ENCODE measurements around the gene HLA-DPA1. TPM values are rescaled to one million over a fixed set of nuclear protein-coding genes. Genes with fewer than 3 reads are reported as not detected.

Gene HLA-DPA1
- total RNA-seq, 2 donors from 2014 or later = 141 to 148 TPM

GRCh38 chr6:33088931-33089620, 15.6 kb upstream of the HLA-DPA1 start:
- no peak overlapping the region for H3K27ac ChIP-seq
- no peak for DNase-seq (ENCODE audit: low spot score)
- H3K4me1 ChIP-seq (ENCODE audit: control insufficient read depth in 1 of 2, low read depth in 2 of 2) = no peaks in the 10 kb centered on the region
- H3K27me3 ChIP-seq (replicated peaks; ENCODE audit: insufficient read depth) = no peaks in the 10 kb centered on the region
- ATAC-seq (ENCODE audit: insufficient number of reproducible peaks, low FRiP score, low read depth) = no peak
- no peaks in the 10 kb centered on the region for H3K9me3 ChIP-seq
- TF ChIP-seq, protein P1, sequence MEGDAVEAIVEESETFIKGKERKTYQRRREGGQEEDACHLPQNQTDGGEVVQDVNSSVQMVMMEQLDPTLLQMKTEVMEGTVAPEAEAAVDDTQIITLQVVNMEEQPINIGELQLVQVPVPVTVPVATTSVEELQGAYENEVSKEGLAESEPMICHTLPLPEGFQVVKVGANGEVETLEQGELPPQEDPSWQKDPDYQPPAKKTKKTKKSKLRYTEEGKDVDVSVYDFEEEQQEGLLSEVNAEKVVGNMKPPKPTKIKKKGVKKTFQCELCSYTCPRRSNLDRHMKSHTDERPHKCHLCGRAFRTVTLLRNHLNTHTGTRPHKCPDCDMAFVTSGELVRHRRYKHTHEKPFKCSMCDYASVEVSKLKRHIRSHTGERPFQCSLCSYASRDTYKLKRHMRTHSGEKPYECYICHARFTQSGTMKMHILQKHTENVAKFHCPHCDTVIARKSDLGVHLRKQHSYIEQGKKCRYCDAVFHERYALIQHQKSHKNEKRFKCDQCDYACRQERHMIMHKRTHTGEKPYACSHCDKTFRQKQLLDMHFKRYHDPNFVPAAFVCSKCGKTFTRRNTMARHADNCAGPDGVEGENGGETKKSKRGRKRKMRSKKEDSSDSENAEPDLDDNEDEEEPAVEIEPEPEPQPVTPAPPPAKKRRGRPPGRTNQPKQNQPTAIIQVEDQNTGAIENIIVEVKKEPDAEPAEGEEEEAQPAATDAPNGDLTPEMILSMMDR (IDR thresholded peaks at IDR 0.05) = no peak
- no peak overlapping the region for H3K4me3 ChIP-seq
- H3K36me3 ChIP-seq = peaks cover 14% of the 10 kb centered on the region

DNA sequence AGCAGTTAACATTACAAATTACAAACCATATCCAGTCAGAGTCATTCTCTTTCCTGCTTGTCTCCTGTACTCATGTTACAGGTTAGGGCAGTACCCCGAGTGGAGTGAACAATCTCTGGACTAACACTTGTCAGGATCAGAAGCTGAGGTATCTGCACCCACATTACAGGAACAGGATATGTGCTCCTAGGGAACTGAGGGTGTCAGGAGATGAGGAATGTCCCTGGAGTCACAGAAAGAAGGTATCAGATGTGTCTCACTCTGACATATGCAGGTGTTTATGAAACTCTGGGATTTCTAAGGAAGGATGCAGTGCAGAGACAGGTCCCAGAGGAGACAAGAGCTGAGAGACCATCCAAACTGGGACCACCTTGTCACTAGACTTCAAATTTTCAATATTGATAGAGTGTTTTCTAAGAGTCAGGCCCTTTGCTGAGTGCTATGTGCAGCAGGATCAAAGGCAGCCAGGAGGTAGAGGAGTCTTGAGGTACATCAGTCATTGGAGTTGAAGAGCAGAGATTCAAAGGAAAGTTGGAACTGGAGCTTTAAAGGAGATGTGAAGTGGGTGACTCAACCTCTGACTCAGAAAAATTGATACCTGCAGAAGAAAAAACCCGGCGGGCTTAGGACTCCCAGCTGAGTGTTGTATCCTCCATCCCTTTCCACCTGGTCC, 14.9 kb upstream of the HLA-DPA1 start:
- Histone ChIP-seq H3K27ac (no peak overlapping the region), H3K4me3 (no peak overlapping the region), H3K36me3 (peaks cover 14% of the 10 kb centered on the region), H3K9me3 (no peaks in the 10 kb centered on the region), H3K27me3 (replicated peaks; ENCODE audit: insufficient read depth) (no peaks in the 10 kb centered on the region), H3K4me1 (ENCODE audit: control insufficient read depth in 1 of 2, low read depth in 2 of 2) (no peaks in the 10 kb centered on the region)
- no peak for ATAC-seq (ENCODE audit: insufficient number of reproducible peaks, low FRiP score, low read depth)
- DNase-seq (ENCODE audit: low spot score) = no peak
- TF ChIP-seq, protein P1 (IDR thresholded peaks at IDR 0.05) = no peak

DNA sequence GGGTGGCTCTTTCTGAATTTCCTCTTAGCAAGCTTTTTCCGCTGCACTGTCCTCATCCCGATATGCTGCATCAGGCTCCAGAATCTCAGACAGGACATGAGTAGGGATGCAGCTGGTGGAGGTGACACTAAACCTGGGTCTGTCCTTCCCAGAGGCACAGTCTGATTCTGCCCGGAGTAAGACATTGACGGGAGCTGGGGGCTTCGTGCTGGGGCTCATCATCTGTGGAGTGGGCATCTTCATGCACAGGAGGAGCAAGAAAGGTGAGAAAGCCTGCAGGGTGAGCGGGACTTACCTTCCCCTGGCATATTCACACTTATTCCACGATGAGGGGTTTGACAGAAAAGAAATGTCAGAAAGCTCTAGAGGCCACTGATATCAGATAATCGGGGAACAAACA, 12.2 kb upstream of the HLA-DPA1 start:
- TF ChIP-seq, protein P1 (IDR thresholded peaks at IDR 0.05) = no peak
- no peak overlapping the region for H3K27ac ChIP-seq
- H3K36me3 ChIP-seq = peaks cover 14% of the 10 kb centered on the region
- H3K4me3 ChIP-seq = no peak overlapping the region
- peaks cover 0 to 14% of the 10 kb centered on the region in 2 donors for H3K4me1 ChIP-seq (ENCODE audit: control insufficient read depth in 1 of 2, low read depth in 2 of 2)
- DNase-seq (ENCODE audit: low spot score) (no peak), ATAC-seq (ENCODE audit: insufficient number of reproducible peaks, low FRiP score, low read depth) (no peak)
- no peaks in the 10 kb centered on the region for H3K9me3 ChIP-seq
- H3K27me3 ChIP-seq (replicated peaks; ENCODE audit: insufficient read depth) = no peaks in the 10 kb centered on the region

GRCh38 chr6:33082702-33083101, 9.3 kb upstream of the HLA-DPA1 start:
- H3K36me3 ChIP-seq = peaks cover 14% of the 10 kb centered on the region
- no peak for DNase-seq (ENCODE audit: low spot score)
- TF ChIP-seq, protein P1 (IDR thresholded peaks at IDR 0.05) = peak; percentile 16

GRCh38 chr6:33081098-33081824, 7.8 kb upstream of the HLA-DPA1 start:
- no peak for DNase-seq (ENCODE audit: low spot score)
- ATAC-seq (ENCODE audit: insufficient number of reproducible peaks, low FRiP score, low read depth) = no peak
- H3K4me3 ChIP-seq = peak overlapping the region; percentile 76
- TF ChIP-seq, protein P1 (IDR thresholded peaks at IDR 0.05) = no peak
- H3K9me3 ChIP-seq = no peaks in the 10 kb centered on the region
- H3K4me1 ChIP-seq (ENCODE audit: control insufficient read depth in 1 of 2, low read depth in 2 of 2) = peaks cover 0 to 14% of the 10 kb centered on the region in 2 donors
- peak overlapping the region; percentile 67 to 75 for H3K27ac ChIP-seq
- no peaks in the 10 kb centered on the region for H3K27me3 ChIP-seq (replicated peaks; ENCODE audit: insufficient read depth)
- H3K36me3 ChIP-seq = peaks cover 14% of the 10 kb centered on the region

More at GRCh38 chr6:33082702-33083101, 9.3 kb upstream of the HLA-DPA1 start:
- H3K27ac ChIP-seq = no peak overlapping the region
- peaks cover 0 to 14% of the 10 kb centered on the region in 2 donors for H3K4me1 ChIP-seq (ENCODE audit: control insufficient read depth in 1 of 2, low read depth in 2 of 2)
- H3K27me3 ChIP-seq (replicated peaks; ENCODE audit: insufficient read depth) = no peaks in the 10 kb centered on the region
- H3K9me3 ChIP-seq = no peaks in the 10 kb centered on the region
- H3K4me3 ChIP-seq = no peak overlapping the region
- peak; percentile 37 for ATAC-seq (ENCODE audit: insufficient number of reproducible peaks, low FRiP score, low read depth)
